LNCaP clone FGC (cell line): Measurements from ENCODE around the gene AKAP7.

Source experiments
- DNase-seq: peaks from one replicate; pipeline ENCODE4 v3.0.0-alpha.2; 2011; ENCODE audit warnings: low read depth
- H3K4me3 ChIP-seq: 2 replicates; pipeline ENCODE4 v1.5.1; 2011; ENCODE audit warnings: mild to moderate bottlenecking, low read depth, low read length, control low read depth
- TF ChIP-seq, protein P1 (sequence below): IDR thresholded peaks from 2 replicates; pipeline ENCODE4 v1.5.1; 2012; ENCODE audit warnings: mild to moderate bottlenecking; ENCODE audit not compliant: control insufficient read depth, insufficient read depth; ENCODE audit errors: extremely low read depth

Gene AKAP7

DNA sequence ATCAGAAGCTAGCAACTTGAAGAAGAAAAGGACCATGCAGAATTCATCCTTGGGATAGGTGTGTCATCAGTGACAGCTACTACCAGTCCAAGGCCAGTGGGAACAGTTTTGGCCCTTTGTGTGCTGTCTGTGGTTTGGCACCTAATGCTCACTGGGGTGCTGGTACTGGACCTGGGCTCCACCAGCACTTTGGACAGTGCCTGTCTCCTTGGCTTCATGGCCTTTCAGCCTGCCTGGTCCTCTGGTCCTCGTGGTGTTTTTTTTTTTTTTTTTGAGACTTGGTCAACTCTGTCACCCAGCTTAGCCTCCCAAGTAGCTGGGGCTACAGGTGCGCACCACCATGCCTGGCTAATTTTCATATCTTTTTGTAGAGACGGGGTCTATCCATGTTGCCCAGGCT, 56.3 kb downstream of the AKAP7 start:
- no peak for DNase-seq
- TF ChIP-seq, protein P1, sequence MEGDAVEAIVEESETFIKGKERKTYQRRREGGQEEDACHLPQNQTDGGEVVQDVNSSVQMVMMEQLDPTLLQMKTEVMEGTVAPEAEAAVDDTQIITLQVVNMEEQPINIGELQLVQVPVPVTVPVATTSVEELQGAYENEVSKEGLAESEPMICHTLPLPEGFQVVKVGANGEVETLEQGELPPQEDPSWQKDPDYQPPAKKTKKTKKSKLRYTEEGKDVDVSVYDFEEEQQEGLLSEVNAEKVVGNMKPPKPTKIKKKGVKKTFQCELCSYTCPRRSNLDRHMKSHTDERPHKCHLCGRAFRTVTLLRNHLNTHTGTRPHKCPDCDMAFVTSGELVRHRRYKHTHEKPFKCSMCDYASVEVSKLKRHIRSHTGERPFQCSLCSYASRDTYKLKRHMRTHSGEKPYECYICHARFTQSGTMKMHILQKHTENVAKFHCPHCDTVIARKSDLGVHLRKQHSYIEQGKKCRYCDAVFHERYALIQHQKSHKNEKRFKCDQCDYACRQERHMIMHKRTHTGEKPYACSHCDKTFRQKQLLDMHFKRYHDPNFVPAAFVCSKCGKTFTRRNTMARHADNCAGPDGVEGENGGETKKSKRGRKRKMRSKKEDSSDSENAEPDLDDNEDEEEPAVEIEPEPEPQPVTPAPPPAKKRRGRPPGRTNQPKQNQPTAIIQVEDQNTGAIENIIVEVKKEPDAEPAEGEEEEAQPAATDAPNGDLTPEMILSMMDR = no peak

GRCh38 chr6:131197716-131198115, 62.4 kb downstream of the AKAP7 start:
- TF ChIP-seq, protein P1 = no peak

More for the DNA sequence above, 56.3 kb downstream of the AKAP7 start:
- no peak overlapping the region for H3K4me3 ChIP-seq

GRCh38 chr6:131199568-131200272, 64.5 kb downstream of the AKAP7 start:
- no peak overlapping the region for H3K4me3 ChIP-seq
- no peak for DNase-seq
- TF ChIP-seq, protein P1 = peak; percentile 55

More at GRCh38 chr6:131197716-131198115, 62.4 kb downstream of the AKAP7 start:
- no peak overlapping the region for H3K4me3 ChIP-seq
- DNase-seq = no peak

DNA sequence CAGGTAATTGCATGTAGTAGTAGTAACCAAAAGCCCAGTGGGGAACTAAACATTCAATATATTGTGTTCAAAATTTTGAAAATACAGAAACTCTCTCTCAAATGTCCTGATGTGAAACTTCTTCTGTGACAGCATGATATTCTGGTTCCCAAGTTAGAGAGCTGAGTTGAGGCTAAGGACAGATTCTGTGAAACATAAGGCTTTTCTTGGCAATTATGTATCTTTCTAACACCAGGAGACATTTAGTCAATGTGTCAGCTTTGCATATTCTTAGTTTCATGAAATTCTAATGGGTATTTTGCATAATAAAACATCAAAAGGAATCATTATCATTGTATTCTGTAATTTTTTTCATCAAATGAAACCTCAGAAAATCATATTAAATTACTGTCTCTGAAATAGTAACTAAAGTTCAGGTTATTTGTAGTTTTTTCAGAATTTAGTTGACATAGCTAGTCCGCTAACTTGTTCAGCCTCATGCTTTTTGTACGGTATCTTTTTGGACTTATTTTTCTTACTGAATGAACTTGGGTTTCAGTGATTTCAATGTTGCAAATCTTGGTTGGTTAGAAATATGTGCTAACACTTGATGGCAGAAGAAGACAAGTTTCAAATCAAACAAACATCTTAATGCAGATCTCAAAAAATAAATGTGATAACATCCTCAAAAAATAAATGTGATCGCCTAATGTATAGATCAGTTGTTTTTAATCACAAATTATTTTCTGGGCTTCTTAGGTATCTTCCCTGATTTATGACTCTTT, 70.4 kb downstream of the AKAP7 start:
- no peak overlapping the region for H3K4me3 ChIP-seq
- TF ChIP-seq, protein P1 = no peak
- no peak for DNase-seq

GRCh38 chr6:131206463-131207251, 71.4 kb downstream of the AKAP7 start:
- H3K4me3 ChIP-seq = no peak overlapping the region
- TF ChIP-seq, protein P1 = no peak
- no peak for DNase-seq

GRCh38 chr6:131208787-131209186, 73.5 kb downstream of the AKAP7 start:
- no peak for DNase-seq
- TF ChIP-seq, protein P1 = no peak
- H3K4me3 ChIP-seq = no peak overlapping the region
